GM13976 (cell line): ENCODE results near the gene ZW10.

ENCODE experiments used
- DNase-seq: peaks from one replicate; pipeline ENCODE4 v3.0.0; 2012; ENCODE audit warnings: low spot score
- in situ Hi-C: fragments of 300-500 bp; cut with MboI; formaldehyde crosslinking; loops from one replicate; pipeline ENCODE4 v1.12.0; 2022; ENCODE audit warnings: low sequenced_read_pairs, mixed read lengths, inconsistent platforms; ENCODE audit not compliant: unreplicated experiment
- TF ChIP-seq, protein P1 (sequence below): IDR thresholded peaks from 2 replicates; pipeline ENCODE4 v1.5.1; 2012; ENCODE audit warnings: borderline replicate concordance, mild to moderate bottlenecking; ENCODE audit not compliant: insufficient read depth; ENCODE audit errors: extremely low read depth, missing control alignments, control extremely low read depth

ZW10 gene

DNA sequence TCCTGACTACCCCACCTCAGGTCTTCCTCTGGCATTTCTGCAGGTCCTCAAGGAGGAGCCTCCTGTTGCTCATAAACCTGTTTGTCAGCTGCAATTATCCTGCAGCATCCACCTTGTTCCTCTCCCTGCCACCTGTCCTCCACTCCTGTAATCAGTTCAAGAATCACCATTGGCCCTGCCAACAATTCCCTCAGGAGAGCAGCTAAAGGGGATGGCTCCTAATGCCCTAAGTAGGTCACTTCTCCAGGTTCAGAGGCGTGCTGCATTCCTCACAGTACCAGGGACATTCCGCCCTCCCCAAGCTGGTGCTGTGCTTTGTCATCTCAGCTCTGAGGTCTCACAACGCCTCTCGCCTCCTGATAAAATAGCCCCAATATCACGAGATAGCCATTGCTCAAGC is 8.2 kb upstream of the ZW10 start:
- in situ Hi-C loops = no loop called here
- no peak for DNase-seq
- TF ChIP-seq, protein P1, sequence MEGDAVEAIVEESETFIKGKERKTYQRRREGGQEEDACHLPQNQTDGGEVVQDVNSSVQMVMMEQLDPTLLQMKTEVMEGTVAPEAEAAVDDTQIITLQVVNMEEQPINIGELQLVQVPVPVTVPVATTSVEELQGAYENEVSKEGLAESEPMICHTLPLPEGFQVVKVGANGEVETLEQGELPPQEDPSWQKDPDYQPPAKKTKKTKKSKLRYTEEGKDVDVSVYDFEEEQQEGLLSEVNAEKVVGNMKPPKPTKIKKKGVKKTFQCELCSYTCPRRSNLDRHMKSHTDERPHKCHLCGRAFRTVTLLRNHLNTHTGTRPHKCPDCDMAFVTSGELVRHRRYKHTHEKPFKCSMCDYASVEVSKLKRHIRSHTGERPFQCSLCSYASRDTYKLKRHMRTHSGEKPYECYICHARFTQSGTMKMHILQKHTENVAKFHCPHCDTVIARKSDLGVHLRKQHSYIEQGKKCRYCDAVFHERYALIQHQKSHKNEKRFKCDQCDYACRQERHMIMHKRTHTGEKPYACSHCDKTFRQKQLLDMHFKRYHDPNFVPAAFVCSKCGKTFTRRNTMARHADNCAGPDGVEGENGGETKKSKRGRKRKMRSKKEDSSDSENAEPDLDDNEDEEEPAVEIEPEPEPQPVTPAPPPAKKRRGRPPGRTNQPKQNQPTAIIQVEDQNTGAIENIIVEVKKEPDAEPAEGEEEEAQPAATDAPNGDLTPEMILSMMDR = no peak

DNA sequence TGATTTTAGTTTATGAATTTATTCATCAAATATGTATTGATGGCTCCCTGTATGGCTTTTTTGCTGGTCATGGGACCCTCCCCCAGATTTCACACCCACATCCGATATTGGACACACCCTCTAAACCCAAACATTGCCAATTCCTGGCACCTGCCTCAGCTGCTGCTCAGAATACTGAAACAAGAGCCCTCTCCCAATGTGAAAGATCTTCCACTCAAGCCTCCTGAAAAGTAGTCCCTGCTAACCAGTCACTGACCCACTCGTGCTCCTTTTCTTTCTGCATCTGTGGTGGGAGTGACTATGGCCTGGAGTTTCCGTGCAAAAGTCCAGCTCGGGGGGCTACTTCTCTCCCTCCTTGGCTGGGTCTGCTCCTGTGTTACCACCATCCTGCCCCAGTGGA is 6.0 kb upstream of the ZW10 start, which contains the start of gene CLDN25:
Gene CLDN25, plus strand, starts transcription at position 301 of the 400 bp plus-strand sequence. Its CDS starts 0 bp downstream, at position 301.
- in situ Hi-C loops = no loop called here
- TF ChIP-seq, protein P1 = no peak
- DNase-seq = no peak

DNA sequence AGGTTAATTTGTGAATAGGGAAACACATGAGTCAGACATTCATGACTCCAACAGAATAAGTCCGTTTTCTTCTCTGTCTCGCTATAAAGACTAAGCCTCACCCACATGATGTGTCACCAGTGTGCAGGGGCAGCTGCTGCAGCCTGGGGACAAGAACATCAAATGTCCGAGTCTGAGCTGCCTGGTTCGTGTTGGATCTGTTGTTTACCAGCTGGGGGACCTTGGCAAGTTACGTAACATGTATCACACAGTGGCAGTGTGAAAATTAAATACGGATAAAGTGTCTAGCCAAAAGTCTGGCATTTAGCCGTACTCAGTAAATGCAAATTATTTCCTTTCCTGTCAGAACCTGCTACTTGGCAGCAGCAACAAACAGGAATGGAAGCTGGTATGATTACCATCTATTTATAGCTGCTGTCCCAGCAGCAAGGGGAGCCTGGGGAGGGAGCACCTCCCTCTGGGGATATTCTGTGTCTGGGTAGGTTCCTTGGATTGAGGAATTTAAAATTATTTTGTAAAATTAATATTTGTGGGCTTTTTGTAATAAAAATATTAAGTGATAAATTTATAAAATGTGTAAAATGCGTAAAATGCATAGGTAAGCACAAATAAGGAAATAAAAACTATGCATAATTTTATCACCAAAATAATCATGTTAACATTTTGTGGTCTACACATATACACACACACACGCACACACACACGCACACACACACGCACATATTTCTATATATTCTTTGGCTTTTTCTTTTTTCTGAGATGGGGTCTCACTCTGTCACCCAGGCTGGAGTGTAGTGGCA is 4.8 kb upstream of the ZW10 start:
- TF ChIP-seq, protein P1 = no peak
- no peak for DNase-seq
- in situ Hi-C loops = no loop called here

DNA sequence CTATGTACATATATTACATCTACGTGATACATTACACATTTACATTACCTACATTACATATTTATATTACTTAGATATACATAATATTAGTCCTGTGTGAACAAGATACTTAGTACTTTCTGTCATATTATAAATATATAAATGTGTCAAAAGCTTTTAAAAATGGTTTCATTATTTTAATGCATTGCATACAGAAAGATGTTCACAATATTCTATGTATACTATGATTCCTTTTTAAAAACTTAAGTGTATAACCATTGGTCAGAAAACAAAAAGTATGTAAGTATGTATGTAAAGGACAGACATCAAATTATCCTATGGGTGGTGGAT is 647 bp upstream of the ZW10 start:
- in situ Hi-C loops = no loop called here
- no peak for DNase-seq
- TF ChIP-seq, protein P1 = no peak

DNA sequence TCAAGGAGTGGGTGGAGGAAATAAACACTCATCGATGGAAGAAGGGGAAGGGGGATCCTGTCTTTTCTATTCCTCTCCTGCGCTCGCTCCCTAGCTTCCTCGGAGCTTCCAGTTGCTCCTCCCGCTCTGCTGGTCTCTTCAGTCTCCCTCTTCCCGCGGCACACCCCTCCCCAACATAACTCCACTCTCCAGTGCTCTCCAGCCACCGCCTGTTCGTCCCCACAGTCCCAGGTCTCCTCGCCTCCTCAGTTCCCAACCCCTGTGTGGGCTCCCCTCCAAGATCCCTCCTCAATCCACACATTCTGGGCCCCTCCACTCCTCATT is 438 bp downstream of the ZW10 start:
- in situ Hi-C loops = no loop called here
- DNase-seq = no peak
- TF ChIP-seq, protein P1 = no peak

DNA sequence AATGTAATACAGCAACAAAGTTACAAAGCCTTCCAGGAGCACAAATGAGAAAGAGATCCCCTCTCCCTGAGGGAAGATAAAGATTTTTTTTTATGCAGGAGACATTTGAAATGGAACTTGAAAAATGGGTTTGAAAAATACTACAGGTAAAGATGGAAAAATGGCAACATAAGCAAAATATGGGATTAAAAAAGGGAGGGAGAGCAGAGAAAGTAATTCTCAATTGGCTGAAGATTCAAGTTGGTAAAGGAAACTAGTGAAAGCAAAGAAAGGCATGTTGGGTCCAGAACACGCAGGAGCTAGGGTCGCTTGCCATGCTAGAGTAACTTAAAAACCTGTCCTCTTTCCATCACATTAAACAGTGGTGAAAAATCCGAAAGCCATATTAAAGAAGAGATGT is 1.5 kb downstream of the ZW10 start:
- TF ChIP-seq, protein P1 = no peak
- in situ Hi-C loops = no loop called here
- DNase-seq = no peak
